Neural crest cell (in vitro differentiated cells): ENCODE results near the gene MYO19. TPM values are rescaled to one million over a fixed set of nuclear protein-coding genes. Genes with fewer than 3 reads are reported as not detected.

Experiments used
- DNase-seq: peaks from one replicate; pipeline ENCODE4 v3.0.0; 2021; ENCODE audit warnings: low read depth, mixed read lengths, low spot score
- H3K27ac Mint-ChIP-seq: one replicate; pipeline ENCODE4 v1.8.0; 2021; ENCODE audit warnings: mild to moderate bottlenecking, mixed read lengths; ENCODE audit not compliant: unreplicated experiment
- H3K27me3 Mint-ChIP-seq: 2 replicates; pipeline ENCODE4 v1.8.0; 2021; ENCODE audit warnings: low read depth, mild to moderate bottlenecking, mixed read lengths
- H3K36me3 Mint-ChIP-seq: 2 replicates; pipeline ENCODE4 v1.8.0; 2021; ENCODE audit warnings: low read depth, mild to moderate bottlenecking, mixed read lengths
- H3K4me1 Mint-ChIP-seq: 2 replicates; pipeline ENCODE4 v1.8.0; 2021; ENCODE audit warnings: mixed read lengths
- H3K4me3 Mint-ChIP-seq: one replicate; pipeline ENCODE4 v1.8.0; 2021; ENCODE audit warnings: mild to moderate bottlenecking, mixed read lengths
- H3K9me3 Mint-ChIP-seq: 2 replicates; pipeline ENCODE4 v1.8.0; 2021; ENCODE audit warnings: mixed read lengths
- total RNA-seq: library from RNA; stranded (reverse); gene quantifications from 2 replicates; pipeline ENCODE4 v1.2.1, GENCODE V29; 2021
- TF ChIP-seq, protein P1 (sequence below): fragments of 200-600 bp; sonication (generic); conservative IDR thresholded peaks from 2 replicates; pipeline ENCODE4 v1.5.0; 2021; ENCODE audit warnings: antibody characterized with exemption, mild to moderate bottlenecking

The MYO19 gene
- total RNA-seq, 1 donor from 2014 or later = 104 TPM

DNA sequence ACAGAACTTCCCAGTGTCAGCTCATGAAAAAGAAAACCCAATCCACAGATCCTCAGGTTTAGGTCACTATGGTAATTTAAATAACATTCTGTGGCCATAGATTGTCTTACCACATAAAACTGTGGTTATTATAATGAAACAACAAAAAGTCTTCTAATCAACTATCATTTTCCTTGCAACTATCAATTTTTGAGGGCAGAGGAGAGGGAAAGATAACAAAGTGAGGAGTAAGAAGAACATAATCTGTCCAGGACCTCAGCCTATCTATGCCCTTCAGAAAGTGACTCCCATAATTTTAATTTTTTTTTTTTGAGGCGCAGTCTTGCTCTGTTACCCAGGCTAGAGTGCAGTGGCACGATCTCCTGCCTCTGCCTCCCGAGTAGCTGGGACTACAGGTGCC lies 6.0 kb upstream of the MYO19 start:
- Mint-ChIP-seq H3K9me3 (no peaks in the 10 kb centered on the region), H3K27me3 (no peaks in the 10 kb centered on the region), H3K27ac (no peak overlapping the region), H3K4me3 (peak overlapping the region; percentile 17), H3K4me1 (peaks cover 17% of the 10 kb centered on the region), H3K36me3 (peaks cover 6% of the 10 kb centered on the region)
- no peak for DNase-seq
- TF ChIP-seq, protein P1, sequence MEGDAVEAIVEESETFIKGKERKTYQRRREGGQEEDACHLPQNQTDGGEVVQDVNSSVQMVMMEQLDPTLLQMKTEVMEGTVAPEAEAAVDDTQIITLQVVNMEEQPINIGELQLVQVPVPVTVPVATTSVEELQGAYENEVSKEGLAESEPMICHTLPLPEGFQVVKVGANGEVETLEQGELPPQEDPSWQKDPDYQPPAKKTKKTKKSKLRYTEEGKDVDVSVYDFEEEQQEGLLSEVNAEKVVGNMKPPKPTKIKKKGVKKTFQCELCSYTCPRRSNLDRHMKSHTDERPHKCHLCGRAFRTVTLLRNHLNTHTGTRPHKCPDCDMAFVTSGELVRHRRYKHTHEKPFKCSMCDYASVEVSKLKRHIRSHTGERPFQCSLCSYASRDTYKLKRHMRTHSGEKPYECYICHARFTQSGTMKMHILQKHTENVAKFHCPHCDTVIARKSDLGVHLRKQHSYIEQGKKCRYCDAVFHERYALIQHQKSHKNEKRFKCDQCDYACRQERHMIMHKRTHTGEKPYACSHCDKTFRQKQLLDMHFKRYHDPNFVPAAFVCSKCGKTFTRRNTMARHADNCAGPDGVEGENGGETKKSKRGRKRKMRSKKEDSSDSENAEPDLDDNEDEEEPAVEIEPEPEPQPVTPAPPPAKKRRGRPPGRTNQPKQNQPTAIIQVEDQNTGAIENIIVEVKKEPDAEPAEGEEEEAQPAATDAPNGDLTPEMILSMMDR = no peak

DNA sequence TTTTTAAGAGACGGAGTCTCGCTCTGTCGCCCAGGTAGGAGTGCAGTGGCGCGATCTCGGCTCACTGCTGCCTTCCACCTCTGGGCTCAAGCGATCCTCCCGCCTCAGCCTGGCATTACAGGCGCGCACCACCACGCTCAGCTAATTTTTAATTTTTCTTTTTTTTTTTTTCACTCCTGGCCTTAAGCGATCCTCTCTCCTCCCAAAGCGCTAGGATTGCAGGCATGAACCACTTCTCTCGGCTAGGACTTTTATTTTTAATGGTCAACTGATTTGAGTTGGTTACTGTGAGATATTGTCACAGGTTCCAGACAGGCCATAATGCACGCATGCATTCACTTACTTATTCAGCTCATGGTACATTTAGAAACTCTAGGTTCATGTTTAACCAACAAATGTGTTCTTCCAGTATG lies 1.0 kb upstream of the MYO19 start:
- H3K9me3 Mint-ChIP-seq = no peaks in the 10 kb centered on the region
- peak overlapping the region; percentile 98 for H3K4me3 Mint-ChIP-seq
- peaks cover 19% of the 10 kb centered on the region for H3K36me3 Mint-ChIP-seq
- DNase-seq = no peak
- H3K27me3 Mint-ChIP-seq = no peaks in the 10 kb centered on the region
- H3K27ac Mint-ChIP-seq = no peak overlapping the region
- peaks cover 33% of the 10 kb centered on the region for H3K4me1 Mint-ChIP-seq
- TF ChIP-seq, protein P1 = no peak

DNA sequence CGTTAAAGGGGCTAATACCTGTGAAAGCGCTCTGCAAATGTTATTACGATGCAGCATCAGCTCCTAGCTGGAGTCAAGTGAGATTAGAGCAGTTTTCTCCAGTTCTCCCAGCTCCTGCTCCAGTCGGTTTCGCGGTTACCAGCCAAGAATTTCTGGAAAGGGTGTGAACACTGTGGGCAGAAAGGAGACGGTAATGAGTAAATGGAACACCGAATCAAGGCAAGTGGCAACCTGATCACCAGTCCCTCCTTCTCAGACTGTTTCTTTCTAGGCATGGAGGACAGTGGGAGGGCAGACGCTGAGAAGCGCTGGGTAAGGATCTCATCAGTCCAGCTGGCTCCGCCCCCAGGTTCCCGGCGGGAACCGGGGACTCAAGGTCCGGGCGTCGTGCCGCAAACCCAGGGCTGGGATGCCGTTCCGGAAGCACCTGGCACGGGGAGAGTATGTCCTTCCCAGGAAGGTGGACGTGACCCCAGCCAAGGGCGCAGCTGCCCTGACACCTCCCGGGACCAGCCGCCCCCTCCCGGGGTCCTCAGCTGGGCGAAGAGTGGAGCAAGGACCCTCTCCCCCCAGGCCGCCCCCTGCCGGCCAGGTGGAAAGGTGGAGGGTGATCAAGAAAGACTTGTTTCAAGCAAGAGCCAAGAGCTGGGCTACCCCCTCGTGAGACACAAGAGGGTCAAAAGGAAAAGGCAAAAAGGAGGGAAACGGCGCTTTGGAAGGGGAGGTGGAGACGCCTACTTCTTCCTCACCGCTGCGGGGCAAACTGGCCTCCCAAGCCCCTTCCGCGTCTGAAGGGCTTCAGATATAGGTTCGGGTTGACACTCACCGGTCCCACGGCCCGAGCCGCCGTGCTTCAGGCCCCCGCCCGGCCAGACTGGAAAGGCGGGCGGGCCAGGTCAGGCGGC lies 481 bp downstream of the MYO19 start:
- Mint-ChIP-seq H3K4me3 (peak overlapping the region; percentile 98), H3K27me3 (no peaks in the 10 kb centered on the region), H3K4me1 (peaks cover 33% of the 10 kb centered on the region), H3K9me3 (no peaks in the 10 kb centered on the region), H3K27ac (peak overlapping the region; percentile 99), H3K36me3 (peaks cover 17% of the 10 kb centered on the region)
- DNase-seq = peak; percentile 44
- TF ChIP-seq, protein P1 = peak; percentile 83

DNA sequence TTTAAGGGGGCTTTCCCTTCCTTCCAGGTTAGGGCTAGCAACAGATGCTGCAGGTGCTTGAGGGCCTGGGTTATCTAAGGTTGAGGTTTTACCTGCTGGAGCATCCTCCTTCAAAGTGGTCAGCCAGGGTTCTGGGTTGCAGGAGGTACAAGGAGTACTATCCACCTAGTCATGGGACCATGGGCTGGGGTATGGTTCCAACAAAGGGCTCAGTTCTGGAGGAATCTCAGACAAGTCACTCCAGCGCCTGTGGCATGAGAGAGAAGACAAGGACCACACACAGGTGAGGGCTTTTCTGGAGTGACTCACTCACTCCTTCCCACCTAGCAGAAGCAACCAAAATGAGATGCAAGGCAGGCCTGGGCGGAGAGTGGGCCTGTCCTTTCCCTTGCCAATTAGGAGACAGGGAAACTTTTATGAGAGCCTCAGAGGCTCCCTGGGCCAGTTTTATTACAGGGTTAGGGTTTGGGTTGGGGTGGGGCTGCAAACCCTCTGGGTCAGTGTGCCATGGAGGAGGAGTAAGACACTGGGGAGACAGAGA lies 2.2 kb downstream of the MYO19 start:
- Mint-ChIP-seq H3K9me3 (no peaks in the 10 kb centered on the region), H3K36me3 (peaks cover 12% of the 10 kb centered on the region), H3K4me3 (peak overlapping the region; percentile 98), H3K27ac (no peak overlapping the region), H3K4me1 (peaks cover 33% of the 10 kb centered on the region), H3K27me3 (no peaks in the 10 kb centered on the region)
- DNase-seq = no peak
- TF ChIP-seq, protein P1 = no peak

DNA sequence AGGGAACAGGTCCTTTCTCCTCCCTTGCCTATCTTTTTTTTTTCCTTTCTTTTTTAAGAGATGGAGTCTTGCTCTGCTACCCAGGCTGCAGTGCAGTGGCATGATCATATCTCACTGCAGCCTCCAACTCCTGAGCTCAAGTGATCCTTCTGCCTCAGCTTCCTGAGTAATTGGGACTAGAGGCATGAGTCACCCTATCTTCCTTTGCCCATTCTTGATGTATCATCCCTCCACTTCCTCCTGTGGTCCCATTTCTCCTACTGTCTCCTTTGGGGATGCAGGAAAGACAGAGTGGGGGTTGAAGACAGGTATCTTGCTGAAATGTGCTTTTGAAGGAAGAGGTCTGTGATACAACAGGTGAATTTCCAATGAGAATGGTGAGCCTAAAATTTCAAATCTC lies 5.5 kb downstream of the MYO19 start:
- H3K27ac Mint-ChIP-seq = no peak overlapping the region
- TF ChIP-seq, protein P1 = no peak
- H3K4me3 Mint-ChIP-seq = no peak overlapping the region
- H3K27me3 Mint-ChIP-seq = no peaks in the 10 kb centered on the region
- DNase-seq = no peak
- H3K9me3 Mint-ChIP-seq = no peaks in the 10 kb centered on the region
- H3K4me1 Mint-ChIP-seq = peaks cover 17% of the 10 kb centered on the region
- H3K36me3 Mint-ChIP-seq = peaks cover 20% of the 10 kb centered on the region
